PFSK-1 (cell line): ENCODE results near the gene GPR15LG.

Experiments used
- FOXP2 ChIP-seq: optimal IDR thresholded peaks from 2 replicates; pipeline ENCODE3; 2011; ENCODE audit warnings: borderline replicate concordance, control low read depth, inconsistent platforms; ENCODE audit not compliant: insufficient read depth; ENCODE audit errors: extremely low read length, extremely low read depth
- POLR2AphosphoS5 ChIP-seq: IDR thresholded peaks from 2 replicates; pipeline ENCODE4 v1.6.1; 2012; ENCODE audit warnings: low read depth, mild to moderate bottlenecking, control low read depth, low read length, moderate library complexity
- REST ChIP-seq, 2 experiments: IDR thresholded peaks; 2 replicates each; pipeline versions ENCODE4 v1.6.1 to v1.8.0; 2011 to 2012; ENCODE audit warnings: low read depth in 2 of 2, low read length in 2 of 2, control low read depth in 1 of 2, inconsistent platforms in 1 of 2, mild to moderate bottlenecking in 1 of 2, moderate library complexity in 1 of 2; ENCODE audit not compliant: insufficient read depth in 1 of 2
- SIN3A ChIP-seq: IDR thresholded peaks from 2 replicates; pipeline ENCODE4 v1.6.1; 2012; ENCODE audit warnings: mild to moderate bottlenecking, low read length, moderate library complexity, borderline replicate concordance; ENCODE audit not compliant: insufficient read depth
- TAF1 ChIP-seq: IDR thresholded peaks from 2 replicates; pipeline ENCODE4 v1.6.1; 2012; ENCODE audit warnings: low read length, control low read depth, borderline replicate concordance; ENCODE audit not compliant: insufficient read depth

The GPR15LG gene

GRCh38 chr10:84139126-84140035 lies 34.2 kb upstream of the GPR15LG start, which contains the start of gene GHITM:
Gene GHITM, plus strand, starts transcription at chr10:84139509. Its CDS starts 1,992 bp downstream, at chr10:84141501.
- TF ChIP-seq TAF1 (peak; percentile 72; the same call in 1 of the 2 replicates), POLR2AphosphoS5 (peak; percentile 66), SIN3A (no peak), REST (IDR thresholded peaks at IDR 0.05; ENCODE audit: insufficient read depth in 1 of 2, low read depth in 2 of 2, low read length in 2 of 2) (no peak), FOXP2 (peak; percentile 67)

- TF ChIP-seq POLR2AphosphoS5 = no peak
- TF ChIP-seq SIN3A = no peak
- TF ChIP-seq REST (IDR thresholded peaks at IDR 0.05; ENCODE audit: insufficient read depth in 1 of 2, low read depth in 2 of 2, low read length in 2 of 2) = no peak
- no peak for TF ChIP-seq FOXP2
Observed at GRCh38 chr10:84140036-84140379, 33.6 kb upstream of the GPR15LG start.

GRCh38 chr10:84147347-84147746 lies 26.3 kb upstream of the GPR15LG start:
- no peak for TF ChIP-seq REST (IDR thresholded peaks at IDR 0.05; ENCODE audit: insufficient read depth in 1 of 2, low read depth in 2 of 2, low read length in 2 of 2)
- no peak for TF ChIP-seq FOXP2
- no peak for TF ChIP-seq SIN3A
- no peak for TF ChIP-seq POLR2AphosphoS5
- TF ChIP-seq TAF1 = no peak

GRCh38 chr10:84149854-84150253 lies 23.7 kb upstream of the GPR15LG start:
- no peak for TF ChIP-seq REST (IDR thresholded peaks at IDR 0.05; ENCODE audit: insufficient read depth in 1 of 2, low read depth in 2 of 2, low read length in 2 of 2)
- no peak for TF ChIP-seq TAF1
- no peak for TF ChIP-seq FOXP2
- no peak for TF ChIP-seq SIN3A

- no peak for TF ChIP-seq SIN3A
- TF ChIP-seq TAF1 = no peak
- TF ChIP-seq FOXP2 = no peak
- TF ChIP-seq REST (IDR thresholded peaks at IDR 0.05; ENCODE audit: insufficient read depth in 1 of 2, low read depth in 2 of 2, low read length in 2 of 2) = no peak
- TF ChIP-seq POLR2AphosphoS5 = no peak
Observed at GRCh38 chr10:84152769-84153168, 20.8 kb upstream of the GPR15LG start.
